ENCODE results near the gene ECE1.

The ECE1 gene

DNA sequence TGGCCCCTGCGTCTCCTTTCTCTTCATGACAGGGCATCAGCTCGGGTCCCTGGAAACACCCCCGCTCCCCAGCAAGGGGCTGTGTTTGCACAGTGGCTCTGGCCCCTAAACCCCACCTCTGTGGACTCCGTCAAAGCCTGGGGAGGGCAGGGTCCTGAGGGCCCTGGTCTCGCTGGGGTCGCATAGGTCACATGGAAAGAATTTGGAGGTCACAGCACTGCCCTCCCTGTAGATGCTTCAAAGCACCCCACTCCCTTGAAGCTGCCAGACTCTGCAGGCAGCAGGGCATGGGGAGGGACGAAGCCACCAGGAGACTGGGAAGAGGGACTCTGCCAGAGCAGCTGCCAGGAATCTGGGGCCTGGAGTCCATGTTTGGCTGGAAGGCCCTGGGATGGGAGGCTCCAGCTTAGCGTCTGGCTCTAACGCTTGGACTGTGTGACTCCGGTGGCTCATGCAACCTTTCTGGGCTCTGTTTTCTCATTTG lies 36.6 kb upstream of the ECE1 start:
- no peak for ATAC-seq (ENCODE audit: insufficient read depth, low read depth)
- H3K79me2 ChIP-seq (ENCODE audit: insufficient read depth, low read length) = peaks cover 1% of the 10 kb centered on the region
- no peak overlapping the region for H3K9ac ChIP-seq (ENCODE audit: low read depth, low read length)
- H3K4me1 ChIP-seq (ENCODE audit: insufficient read depth, low read length) = no peaks in the 10 kb centered on the region
- no peak overlapping the region for H3K27ac ChIP-seq (ENCODE audit: low read length)
- no peak for DNase-seq
- H3K4me3 ChIP-seq (ENCODE audit: low read depth in 1 of 2, low read length in 2 of 2) = no peak overlapping the region
- no peaks in the 10 kb centered on the region for H3K9me3 ChIP-seq (ENCODE audit: insufficient read depth, low read length, severe bottlenecking)
- no peak overlapping the region for H3K4me2 ChIP-seq (ENCODE audit: insufficient read depth, low read length)
- H2AFZ ChIP-seq (ENCODE audit: low read depth, low read length) = no peak overlapping the region
- 0 out of 2 replicates have a peak, but pooled peaks cover 6% of the 10 kb centered on the region for H3K36me3 ChIP-seq (ENCODE audit: insufficient read depth, low read length)
- peaks cover 51% of the 10 kb centered on the region for H4K20me1 ChIP-seq (ENCODE audit: insufficient read depth, low read length)
- H3K27me3 ChIP-seq (ENCODE audit: insufficient read depth, low read length, poor library complexity) = no peaks in the 10 kb centered on the region
- TF ChIP-seq, protein P1, sequence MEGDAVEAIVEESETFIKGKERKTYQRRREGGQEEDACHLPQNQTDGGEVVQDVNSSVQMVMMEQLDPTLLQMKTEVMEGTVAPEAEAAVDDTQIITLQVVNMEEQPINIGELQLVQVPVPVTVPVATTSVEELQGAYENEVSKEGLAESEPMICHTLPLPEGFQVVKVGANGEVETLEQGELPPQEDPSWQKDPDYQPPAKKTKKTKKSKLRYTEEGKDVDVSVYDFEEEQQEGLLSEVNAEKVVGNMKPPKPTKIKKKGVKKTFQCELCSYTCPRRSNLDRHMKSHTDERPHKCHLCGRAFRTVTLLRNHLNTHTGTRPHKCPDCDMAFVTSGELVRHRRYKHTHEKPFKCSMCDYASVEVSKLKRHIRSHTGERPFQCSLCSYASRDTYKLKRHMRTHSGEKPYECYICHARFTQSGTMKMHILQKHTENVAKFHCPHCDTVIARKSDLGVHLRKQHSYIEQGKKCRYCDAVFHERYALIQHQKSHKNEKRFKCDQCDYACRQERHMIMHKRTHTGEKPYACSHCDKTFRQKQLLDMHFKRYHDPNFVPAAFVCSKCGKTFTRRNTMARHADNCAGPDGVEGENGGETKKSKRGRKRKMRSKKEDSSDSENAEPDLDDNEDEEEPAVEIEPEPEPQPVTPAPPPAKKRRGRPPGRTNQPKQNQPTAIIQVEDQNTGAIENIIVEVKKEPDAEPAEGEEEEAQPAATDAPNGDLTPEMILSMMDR (IDR thresholded peaks at IDR 0.05; ENCODE audit: borderline replicate concordance, extremely low read depth, low read length, poor library complexity, severe bottlenecking) = no peak
- no peak for TF ChIP-seq EZH2 (IDR thresholded peaks at IDR 0.05; ENCODE audit: borderline replicate concordance, low read depth, low read length, severe bottlenecking)

DNA sequence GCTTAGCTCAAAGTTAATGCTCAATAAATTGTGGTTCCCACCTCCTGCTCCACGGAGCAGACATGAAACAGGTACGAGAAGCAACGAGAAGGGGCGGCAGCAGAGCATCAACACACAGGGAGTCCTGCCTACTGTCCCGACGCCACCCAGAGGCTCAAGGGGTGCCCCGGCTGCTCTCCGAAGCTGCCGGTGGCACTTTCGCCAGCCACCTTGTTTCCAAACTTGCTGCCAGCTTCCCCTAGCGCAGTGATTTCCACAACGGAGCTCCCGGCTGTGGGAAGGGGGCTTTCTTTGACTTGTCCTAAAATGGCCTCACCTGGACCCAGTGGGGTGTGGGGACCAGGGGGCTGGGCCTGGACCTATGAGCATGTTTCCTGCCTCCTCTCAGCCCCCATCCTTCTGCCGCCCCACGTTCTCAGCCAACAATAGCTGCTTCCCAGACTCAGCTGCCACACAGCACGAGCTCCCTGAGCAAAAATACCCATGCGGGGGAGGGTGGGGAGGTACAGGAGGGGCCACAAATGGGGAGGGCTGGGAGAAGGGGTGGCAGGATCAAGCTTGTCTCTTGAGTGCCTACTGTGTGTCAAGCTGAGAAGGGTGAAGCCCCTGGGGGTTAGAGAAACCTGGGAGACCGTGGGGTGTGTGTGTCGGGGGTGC lies 35.6 kb upstream of the ECE1 start:
- TF ChIP-seq, protein P1 (IDR thresholded peaks at IDR 0.05; ENCODE audit: borderline replicate concordance, extremely low read depth, low read length, poor library complexity, severe bottlenecking) = no peak
- TF ChIP-seq EZH2 (IDR thresholded peaks at IDR 0.05; ENCODE audit: borderline replicate concordance, low read depth, low read length, severe bottlenecking) = no peak
- Histone ChIP-seq H3K4me3 (ENCODE audit: low read depth in 1 of 2, low read length in 2 of 2) (no peak overlapping the region), H3K79me2 (ENCODE audit: insufficient read depth, low read length) (no peaks in the 10 kb centered on the region; the same call in none of the 2 replicates), H3K4me1 (ENCODE audit: insufficient read depth, low read length) (no peaks in the 10 kb centered on the region), H3K36me3 (ENCODE audit: insufficient read depth, low read length) (0 out of 2 replicates have a peak, but pooled peaks cover 6% of the 10 kb centered on the region), H3K9me3 (ENCODE audit: insufficient read depth, low read length, severe bottlenecking) (no peaks in the 10 kb centered on the region), H3K4me2 (ENCODE audit: insufficient read depth, low read length) (no peak overlapping the region), H3K9ac (ENCODE audit: low read depth, low read length) (no peak overlapping the region), H3K27ac (ENCODE audit: low read length) (no peak overlapping the region), H3K27me3 (ENCODE audit: insufficient read depth, low read length, poor library complexity) (no peaks in the 10 kb centered on the region), H2AFZ (ENCODE audit: low read depth, low read length) (no peak overlapping the region), H4K20me1 (ENCODE audit: insufficient read depth, low read length) (peaks cover 54% of the 10 kb centered on the region)
- DNase-seq (no peak), ATAC-seq (ENCODE audit: insufficient read depth, low read depth) (no peak)

DNA sequence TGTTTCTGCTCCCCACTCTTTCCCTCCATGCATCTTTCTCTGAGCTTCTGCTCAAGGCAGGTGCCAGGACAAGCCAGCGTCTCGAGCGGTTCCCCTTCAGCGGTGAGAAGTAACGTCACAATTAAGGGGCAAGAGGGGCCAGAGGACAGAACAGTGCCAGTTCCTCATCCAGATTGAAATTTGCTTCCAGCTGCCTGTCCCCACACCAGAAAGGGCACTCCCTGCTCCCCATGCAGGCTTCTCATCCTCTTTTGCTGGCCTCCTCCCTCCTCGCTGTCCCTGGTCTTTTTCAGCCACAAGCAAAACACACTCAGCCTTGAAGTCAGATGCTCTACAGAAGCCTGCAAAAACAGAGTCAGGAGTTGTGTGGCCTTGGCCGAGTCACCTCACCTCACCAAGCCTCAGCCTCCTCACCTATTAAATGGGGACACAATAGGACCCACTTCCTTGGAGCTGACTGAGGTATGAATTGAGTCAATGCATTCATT lies 35.0 kb upstream of the ECE1 start:
- ATAC-seq (ENCODE audit: insufficient read depth, low read depth) (peak; percentile 16; the same call in 1 of the 3 replicates), DNase-seq (no peak)
- no peaks in the 10 kb centered on the region for H3K27me3 ChIP-seq (ENCODE audit: insufficient read depth, low read length, poor library complexity)
- H3K4me3 ChIP-seq (ENCODE audit: low read depth in 1 of 2, low read length in 2 of 2) = no peak overlapping the region
- H3K27ac ChIP-seq (ENCODE audit: low read length) = no peak overlapping the region
- H3K9me3 ChIP-seq (ENCODE audit: insufficient read depth, low read length, severe bottlenecking) = no peaks in the 10 kb centered on the region
- H3K9ac ChIP-seq (ENCODE audit: low read depth, low read length) = no peak overlapping the region
- H3K36me3 ChIP-seq (ENCODE audit: insufficient read depth, low read length) = 0 out of 2 replicates have a peak, but pooled peaks cover 6% of the 10 kb centered on the region
- no peaks in the 10 kb centered on the region; the same call in none of the 2 replicates for H3K79me2 ChIP-seq (ENCODE audit: insufficient read depth, low read length)
- H4K20me1 ChIP-seq (ENCODE audit: insufficient read depth, low read length) = peaks cover 56% of the 10 kb centered on the region
- no peak overlapping the region for H3K4me2 ChIP-seq (ENCODE audit: insufficient read depth, low read length)
- TF ChIP-seq EZH2 (IDR thresholded peaks at IDR 0.05; ENCODE audit: borderline replicate concordance, low read depth, low read length, severe bottlenecking) = no peak
- TF ChIP-seq, protein P1 (IDR thresholded peaks at IDR 0.05; ENCODE audit: borderline replicate concordance, extremely low read depth, low read length, poor library complexity, severe bottlenecking) = no peak
- no peak overlapping the region for H2AFZ ChIP-seq (ENCODE audit: low read depth, low read length)
- no peaks in the 10 kb centered on the region for H3K4me1 ChIP-seq (ENCODE audit: insufficient read depth, low read length)

Measured in DND-41 (cell line).